H9 (cell line): ENCODE data around the gene JAK1. TPM values are rescaled to one million over a fixed set of nuclear protein-coding genes. Genes with fewer than 3 reads are reported as not detected.

Source experiments
- DNase-seq: peaks from one replicate; pipeline ENCODE4 v3.0.0-alpha.2; 2017
- H2AFZ ChIP-seq: one replicate; pipeline ENCODE4 v1.6.1; 2013; ENCODE audit warnings: mild to moderate bottlenecking, low read length, control low read depth, moderate library complexity
- H2AK5ac ChIP-seq: 2 replicates; pipeline ENCODE4 v1.6.1; 2013; ENCODE audit warnings: low read length, control low read depth, mixed read lengths; ENCODE audit not compliant: insufficient read length
- H2BK120ac ChIP-seq: one replicate; pipeline ENCODE4 v1.6.1; 2013; ENCODE audit warnings: low read depth, mild to moderate bottlenecking, low read length, control low read depth, inconsistent platforms; ENCODE audit not compliant: poor library complexity, severe bottlenecking
- H2BK12ac ChIP-seq: 2 replicates; pipeline ENCODE4 v1.6.1; 2013; ENCODE audit warnings: low read length, control low read depth, mixed read lengths, low read depth; ENCODE audit not compliant: insufficient read length
- H2BK15ac ChIP-seq: 2 replicates; pipeline ENCODE4 v1.6.1; 2013; ENCODE audit warnings: low read depth, low read length, control low read depth
- H2BK20ac ChIP-seq: one replicate; pipeline ENCODE4 v1.6.1; 2013; ENCODE audit warnings: low read depth, mild to moderate bottlenecking, low read length, control low read depth, inconsistent platforms; ENCODE audit not compliant: poor library complexity, severe bottlenecking
- H2BK5ac ChIP-seq: 2 replicates; pipeline ENCODE4 v1.6.1; 2013; ENCODE audit warnings: low read length, control low read depth, mixed read lengths; ENCODE audit not compliant: insufficient read length
- H3K14ac ChIP-seq: 2 replicates; pipeline ENCODE4 v1.6.1; 2013; ENCODE audit warnings: low read length, control low read depth; ENCODE audit not compliant: insufficient read depth
- H3K18ac ChIP-seq: 2 replicates; pipeline ENCODE4 v1.6.1; 2013; ENCODE audit warnings: low read depth, mild to moderate bottlenecking, mixed read lengths, low read length, control low read depth; ENCODE audit not compliant: insufficient read length
- H3K23ac ChIP-seq: 2 replicates; pipeline ENCODE4 v1.6.1; 2013; ENCODE audit warnings: low read length, control low read depth, mixed read lengths, low read depth; ENCODE audit not compliant: insufficient read length
- H3K23me2 ChIP-seq: 2 replicates; pipeline ENCODE4 v1.6.1; 2013; ENCODE audit warnings: low read depth, mild to moderate bottlenecking, mixed read lengths, low read length, control low read depth; ENCODE audit not compliant: insufficient read length, poor library complexity, severe bottlenecking
- H3K27ac ChIP-seq: 2 replicates; pipeline ENCODE4 v1.5.1; 2013; ENCODE audit warnings: low read length, control low read depth, mixed read lengths, low read depth; ENCODE audit not compliant: insufficient read length
- H3K27me3 ChIP-seq: 2 replicates; pipeline ENCODE4 v1.6.1; 2013; ENCODE audit warnings: low read length, control low read depth, inconsistent platforms; ENCODE audit not compliant: insufficient read depth
- H3K4ac ChIP-seq: 2 replicates; pipeline ENCODE4 v1.6.1; 2013; ENCODE audit warnings: low read depth, mild to moderate bottlenecking, control low read depth, inconsistent platforms, low read length, moderate library complexity
- H3K4me1 ChIP-seq: 2 replicates; pipeline ENCODE4 v1.6.1; 2013; ENCODE audit warnings: low read length, control low read depth, inconsistent platforms; ENCODE audit not compliant: insufficient read depth
- H3K4me2 ChIP-seq: 2 replicates; pipeline ENCODE4 v1.6.1; 2013; ENCODE audit warnings: low read length, control low read depth, mixed read lengths; ENCODE audit not compliant: insufficient read length, insufficient read depth
- H3K56ac ChIP-seq: 2 replicates; pipeline ENCODE4 v1.6.1; 2013; ENCODE audit warnings: low read depth, mild to moderate bottlenecking, mixed read lengths, low read length, control low read depth; ENCODE audit not compliant: insufficient read length
- H3K79me1 ChIP-seq: 2 replicates; pipeline ENCODE4 v1.6.1; 2013; ENCODE audit warnings: low read depth, mild to moderate bottlenecking, moderate library complexity, low read length, control low read depth, inconsistent platforms; ENCODE audit not compliant: insufficient read depth, poor library complexity, severe bottlenecking
- H3K79me2 ChIP-seq: 2 replicates; pipeline ENCODE4 v1.6.1; 2013; ENCODE audit warnings: low read length, control low read depth, inconsistent platforms; ENCODE audit not compliant: insufficient read depth
- H3K9ac ChIP-seq: 2 replicates; pipeline ENCODE4 v1.6.1; 2013; ENCODE audit warnings: low read length, control low read depth, mixed read lengths; ENCODE audit not compliant: insufficient read length; ENCODE audit errors: extremely low read depth
- H3K9me3 ChIP-seq: one replicate; pipeline ENCODE4 v1.6.1; 2013; ENCODE audit warnings: low read depth, low read length, inconsistent platforms; ENCODE audit not compliant: control insufficient read depth
- H3T11ph ChIP-seq: one replicate; pipeline ENCODE4 v1.6.1; 2013; ENCODE audit warnings: mild to moderate bottlenecking, low read length, control low read depth, inconsistent platforms
- H4K20me1 ChIP-seq: one replicate; pipeline ENCODE4 v1.6.1; 2013; ENCODE audit not compliant: control insufficient read depth, insufficient read length, insufficient read depth
- H4K5ac ChIP-seq: 2 replicates; pipeline ENCODE4 v1.6.1; 2013; ENCODE audit warnings: low read depth, mild to moderate bottlenecking, mixed read lengths, low read length, control low read depth; ENCODE audit not compliant: insufficient read length
- H4K8ac ChIP-seq: replicated peaks from 2 replicates; pipeline ENCODE4 v1.6.1; 2013; ENCODE audit warnings: low read length, control low read depth, mixed read lengths, low read depth; ENCODE audit not compliant: insufficient read length
- H4K91ac ChIP-seq: 2 replicates; pipeline ENCODE4 v1.6.1; 2013; ENCODE audit warnings: low read depth, mild to moderate bottlenecking, moderate library complexity, mixed read lengths, low read length, control low read depth; ENCODE audit not compliant: insufficient read length
- H3K27ac Mint-ChIP-seq, 3 experiments: 2 replicates in 2 of 3; 3 replicates in 1 of 3; pipeline ENCODE4 v1.8.0; 2020 to 2021; ENCODE audit warnings: mixed read lengths in 3 of 3, mild to moderate bottlenecking in 1 of 3, moderate library complexity in 1 of 3
- H3K27me3 Mint-ChIP-seq: 2 replicates; pipeline ENCODE4 v1.8.0; 2021; ENCODE audit warnings: low read depth, mild to moderate bottlenecking, moderate library complexity, mixed read lengths
- H3K36me3 Mint-ChIP-seq, 3 experiments: 2 replicates in 2 of 3; 3 replicates in 1 of 3; pipeline ENCODE4 v1.8.0; 2020 to 2021; ENCODE audit warnings: low read depth in 3 of 3, mixed read lengths in 3 of 3; ENCODE audit not compliant: insufficient read depth in 1 of 3
- H3K4me1 Mint-ChIP-seq, 2 experiments: 2 replicates each; pipeline ENCODE4 v1.8.0; 2020; ENCODE audit warnings: mixed read lengths in 2 of 2
- H3K4me3 Mint-ChIP-seq, 2 experiments: 2 replicates in 1 of 2; 3 replicates in 1 of 2; pipeline ENCODE4 v1.8.0; 2020 to 2021; ENCODE audit warnings: mild to moderate bottlenecking in 2 of 2, mixed read lengths in 2 of 2, moderate library complexity in 1 of 2
- H3K9me3 Mint-ChIP-seq, 2 experiments: 2 replicates in 1 of 2; 3 replicates in 1 of 2; pipeline ENCODE4 v1.8.0; 2020; ENCODE audit warnings: mild to moderate bottlenecking in 2 of 2, mixed read lengths in 2 of 2, moderate library complexity in 1 of 2
- WGBS: extraction: QIAGEN DNeasy Blood & Tissue Kit; methylation state at CpG from one replicate; pipeline ENCODE4 v1.1.7; 2013; ENCODE audit warnings: missing lambda C conversion rate, low lambda C conversion rate, mixed read lengths; ENCODE audit not compliant: insufficient read length; ENCODE audit errors: extremely low coverage; 5-methylcytosine and 5-hydroxymethylcytosine counted together
- total RNA-seq: library from RNA; stranded (reverse); gene quantifications from 2 replicates; pipeline ENCODE4 v1.2.1, GENCODE V29; 2021
- TF ChIP-seq, protein P1 (sequence below): fragments of 200-600 bp; sonication (generic); conservative IDR thresholded peaks from 3 replicates; pipeline ENCODE4 v1.8.0; 2021; ENCODE audit warnings: antibody characterized with exemption, mild to moderate bottlenecking

The JAK1 gene
- total RNA-seq, 1 experiment from 2014 or later, result 12.8 TPM

DNA sequence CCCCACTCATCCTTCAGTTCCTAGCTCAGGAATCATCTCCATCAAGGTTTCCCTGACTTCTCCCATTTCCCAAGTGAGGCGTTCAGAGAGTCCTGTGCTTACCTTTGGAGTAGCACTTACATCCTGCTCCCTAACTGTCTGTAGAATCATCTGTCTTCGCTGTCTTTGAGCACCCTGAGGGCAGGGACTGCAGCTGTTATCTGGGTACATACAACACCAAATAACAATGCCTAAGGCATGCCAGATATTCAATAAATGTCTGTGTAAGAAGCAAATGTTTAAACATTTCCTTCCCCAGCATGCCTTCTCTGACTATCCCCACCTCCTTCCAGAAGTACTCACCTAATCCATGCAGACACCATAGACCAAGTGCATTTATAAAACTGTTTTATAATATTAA, 65.4 kb downstream of the JAK1 start:
- Histone ChIP-seq H3K79me1 (no peaks in the 10 kb centered on the region), H2BK15ac (no peak overlapping the region), H2BK12ac (no peak overlapping the region), H4K8ac (no peak overlapping the region), H3K56ac (no peak overlapping the region), H3K9me3 (no peaks in the 10 kb centered on the region), H3K9ac (no peak overlapping the region), H3K23me2 (no peaks in the 10 kb centered on the region), H3K79me2 (no peaks in the 10 kb centered on the region; the same call in 1 of the 2 replicates), H3T11ph (no peak overlapping the region), H3K27ac (no peak overlapping the region), H3K14ac (no peak overlapping the region), H4K5ac (no peak overlapping the region), H2AFZ (no peak overlapping the region), H3K4me2 (no peak overlapping the region), H3K4me1 (peaks cover 9% of the 10 kb centered on the region), H3K27me3 (no peaks in the 10 kb centered on the region), H2AK5ac (no peak overlapping the region), H2BK120ac (no peak overlapping the region), H2BK5ac (no peak overlapping the region), H4K91ac (no peak overlapping the region), H3K23ac (no peak overlapping the region), H3K4ac (no peak overlapping the region), H3K18ac (no peak overlapping the region), H4K20me1 (no peaks in the 10 kb centered on the region), H2BK20ac (no peak overlapping the region)
- Mint-ChIP-seq H3K4me3 (no peak overlapping the region), H3K36me3 (peaks cover 0 to 2% (median 0%) of the 10 kb centered on the region in 3 experiments; a peak in 1 of 7 replicates), H3K4me1 (peaks cover 27 to 33% of the 10 kb centered on the region in 2 experiments), H3K27me3 (no peaks in the 10 kb centered on the region; the same call in 1 of the 2 replicates), H3K27ac (no peak overlapping the region), H3K9me3 (no peaks in the 10 kb centered on the region)
- WGBS, result no CpG with 5 or more reads among the region's 2 CpGs
- no peak for DNase-seq
- TF ChIP-seq, protein P1, sequence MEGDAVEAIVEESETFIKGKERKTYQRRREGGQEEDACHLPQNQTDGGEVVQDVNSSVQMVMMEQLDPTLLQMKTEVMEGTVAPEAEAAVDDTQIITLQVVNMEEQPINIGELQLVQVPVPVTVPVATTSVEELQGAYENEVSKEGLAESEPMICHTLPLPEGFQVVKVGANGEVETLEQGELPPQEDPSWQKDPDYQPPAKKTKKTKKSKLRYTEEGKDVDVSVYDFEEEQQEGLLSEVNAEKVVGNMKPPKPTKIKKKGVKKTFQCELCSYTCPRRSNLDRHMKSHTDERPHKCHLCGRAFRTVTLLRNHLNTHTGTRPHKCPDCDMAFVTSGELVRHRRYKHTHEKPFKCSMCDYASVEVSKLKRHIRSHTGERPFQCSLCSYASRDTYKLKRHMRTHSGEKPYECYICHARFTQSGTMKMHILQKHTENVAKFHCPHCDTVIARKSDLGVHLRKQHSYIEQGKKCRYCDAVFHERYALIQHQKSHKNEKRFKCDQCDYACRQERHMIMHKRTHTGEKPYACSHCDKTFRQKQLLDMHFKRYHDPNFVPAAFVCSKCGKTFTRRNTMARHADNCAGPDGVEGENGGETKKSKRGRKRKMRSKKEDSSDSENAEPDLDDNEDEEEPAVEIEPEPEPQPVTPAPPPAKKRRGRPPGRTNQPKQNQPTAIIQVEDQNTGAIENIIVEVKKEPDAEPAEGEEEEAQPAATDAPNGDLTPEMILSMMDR, result no peak
